Large intestine (tissue), 3 donors: ENCODE data around the gene AFDN. TPM values are rescaled to one million over a fixed set of nuclear protein-coding genes. Genes with fewer than 3 reads are reported as not detected.

Experiments
- DNase-seq, 2 donors: peaks; one replicate each; pipeline versions ENCODE4 v3.0.0 to v3.0.0-alpha.2; 2013
- H3K27ac ChIP-seq: one replicate; pipeline ENCODE4 v1.5.1; 2013; ENCODE audit warnings: low read length
- H3K27me3 ChIP-seq: 2 replicates; pipeline ENCODE4 v1.6.1; 2013; ENCODE audit warnings: low read length; ENCODE audit not compliant: control insufficient read depth, insufficient read depth
- H3K36me3 ChIP-seq: 2 replicates; pipeline ENCODE4 v1.6.1; 2013; ENCODE audit warnings: low read length; ENCODE audit not compliant: control insufficient read depth, insufficient read depth
- H3K4me1 ChIP-seq: one replicate; pipeline ENCODE4 v1.6.1; 2013; ENCODE audit warnings: low read length; ENCODE audit not compliant: control insufficient read depth, insufficient read depth
- H3K4me3 ChIP-seq: one replicate; pipeline ENCODE4 v1.5.1; 2013; ENCODE audit warnings: low read length
- H3K9me3 ChIP-seq: one replicate; pipeline ENCODE4 v1.6.1; 2013; ENCODE audit warnings: mild to moderate bottlenecking, low read depth, low read length, moderate library complexity; ENCODE audit not compliant: control insufficient read depth
- WGBS: methylation state at CpG from one replicate; pipeline ENCODE4 v1.1.5; 2013; ENCODE audit warnings: low lambda C conversion rate; ENCODE audit not compliant: insufficient coverage; 5-methylcytosine and 5-hydroxymethylcytosine counted together
- polyA plus RNA-seq: library from polyadenylated mRNA; unstranded; fragments of 120-200 nt; gene quantifications from one replicate; pipeline ENCODE4 v1.2.1, GENCODE V29; 2013

Gene AFDN
- polyA plus RNA-seq, 1 donor = 194 TPM

- no peak for DNase-seq
- Histone ChIP-seq H3K27me3 (no peaks in the 10 kb centered on the region), H3K4me1 (no peaks in the 10 kb centered on the region), H3K9me3 (peaks cover 32% of the 10 kb centered on the region), H3K27ac (no peak overlapping the region), H3K36me3 (no peaks in the 10 kb centered on the region), H3K4me3 (no peak overlapping the region)
- WGBS = no CpG with 5 or more reads among the region's 5 CpGs
These were observed 161.4 kb downstream of the AFDN start for GRCh38 chr6:167988154-167988495.

DNA sequence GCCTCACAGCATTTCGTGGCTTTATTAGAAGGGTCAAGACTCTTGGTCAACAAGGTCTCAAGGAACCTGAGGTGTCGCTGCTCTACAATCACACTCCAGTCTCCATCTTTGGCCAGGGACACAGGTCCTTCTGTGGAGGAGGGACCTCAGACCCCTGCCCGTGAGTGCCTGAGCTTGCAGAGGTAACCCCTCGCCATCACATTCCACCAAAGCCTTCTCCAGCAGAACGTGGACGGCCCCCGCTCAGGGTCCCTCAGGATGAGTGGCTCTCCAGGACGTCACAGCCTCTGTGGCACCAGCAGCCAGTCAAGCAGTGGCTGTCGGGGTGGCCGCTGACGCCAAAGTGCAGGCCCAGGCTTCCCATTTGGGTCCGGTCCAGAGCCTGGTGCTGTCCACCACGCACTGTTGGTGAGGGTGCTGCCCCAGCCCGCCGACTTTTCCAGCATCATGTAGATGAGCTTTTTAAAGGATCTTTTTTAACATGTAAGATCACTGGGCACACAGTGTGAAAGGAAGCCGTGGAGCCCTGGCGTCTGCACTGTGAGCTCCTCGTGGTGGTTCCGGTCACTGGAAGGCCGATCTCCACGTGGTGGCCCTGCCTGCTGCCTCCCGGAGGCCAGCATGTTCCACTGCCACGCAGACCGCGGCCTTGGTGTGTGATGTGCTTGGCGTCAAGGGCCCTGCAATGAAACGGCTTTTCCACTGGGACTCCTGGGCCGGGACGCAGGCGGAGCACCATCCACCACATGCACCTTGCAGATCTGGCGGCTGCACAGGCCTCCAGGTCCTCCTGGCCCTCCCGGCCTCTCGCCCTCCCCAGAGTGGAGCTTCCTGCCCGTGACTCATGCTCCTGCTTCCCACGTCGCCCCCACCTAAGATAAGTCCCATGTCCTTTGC is 162.5 kb downstream of the AFDN start:
- Histone ChIP-seq H3K4me3 (no peak overlapping the region), H3K9me3 (peaks cover 32% of the 10 kb centered on the region), H3K36me3 (no peaks in the 10 kb centered on the region), H3K4me1 (no peaks in the 10 kb centered on the region), H3K27me3 (no peaks in the 10 kb centered on the region), H3K27ac (no peak overlapping the region)
- no peak for DNase-seq
- no CpG with 5 or more reads among the region's 36 CpGs for WGBS

- Histone ChIP-seq H3K4me1 (no peaks in the 10 kb centered on the region), H3K36me3 (no peaks in the 10 kb centered on the region), H3K9me3 (peaks cover 32% of the 10 kb centered on the region), H3K27me3 (no peaks in the 10 kb centered on the region), H3K4me3 (no peak overlapping the region), H3K27ac (no peak overlapping the region)
- 84% methylated on average over 14 of the region's 75 CpGs for WGBS
- DNase-seq = no peak
These were observed 163.6 kb downstream of the AFDN start for GRCh38 chr6:167990016-167990945.

DNA sequence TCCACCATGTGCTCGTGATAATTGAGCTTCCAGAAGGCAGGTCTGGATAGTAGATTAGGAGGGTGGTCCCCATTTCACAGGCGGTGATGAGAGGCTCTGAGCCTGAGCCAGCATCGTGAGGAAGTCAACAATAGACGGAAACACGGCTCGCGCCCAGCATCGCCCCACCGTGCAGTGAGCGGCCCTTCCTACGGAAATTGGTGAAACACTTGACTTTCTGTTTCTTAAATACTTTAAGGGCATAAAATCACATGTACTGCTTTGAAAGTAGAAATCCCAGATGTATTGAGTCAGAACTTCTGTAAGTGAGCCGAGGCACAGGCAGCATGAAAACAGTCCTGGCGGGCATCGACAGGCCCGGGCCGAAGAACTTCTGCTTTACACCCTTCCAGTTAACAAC is 166.5 kb downstream of the AFDN start:
- no CpG with 5 or more reads among the region's 16 CpGs for WGBS
- no peaks in the 10 kb centered on the region for H3K27me3 ChIP-seq
- peaks cover 19% of the 10 kb centered on the region for H3K9me3 ChIP-seq
- no peak overlapping the region for H3K4me3 ChIP-seq
- no peak overlapping the region for H3K27ac ChIP-seq
- no peak for DNase-seq
- H3K4me1 ChIP-seq = no peaks in the 10 kb centered on the region
- H3K36me3 ChIP-seq = no peaks in the 10 kb centered on the region

- no peaks in the 10 kb centered on the region for H3K27me3 ChIP-seq
- H3K9me3 ChIP-seq = peaks cover 19% of the 10 kb centered on the region
- H3K4me1 ChIP-seq = no peaks in the 10 kb centered on the region
- H3K36me3 ChIP-seq = no peaks in the 10 kb centered on the region
- H3K4me3 ChIP-seq = no peak overlapping the region
- no peak overlapping the region for H3K27ac ChIP-seq
- WGBS = 100% methylated on average over 1 of the region's 11 CpGs
- no peak for DNase-seq
These were observed 167.1 kb downstream of the AFDN start for GRCh38 chr6:167993831-167994230.

GRCh38 chr6:167995302-167995701 is 168.6 kb downstream of the AFDN start:
- H3K36me3 ChIP-seq = no peaks in the 10 kb centered on the region
- no CpG with 5 or more reads among the region's 12 CpGs for WGBS
- no peaks in the 10 kb centered on the region for H3K27me3 ChIP-seq

GRCh38 chr6:167995731-167996151 is 169.0 kb downstream of the AFDN start:
- no peaks in the 10 kb centered on the region for H3K4me1 ChIP-seq
- WGBS = no CpG with 5 or more reads among the region's 22 CpGs
- H3K27ac ChIP-seq = no peak overlapping the region
- no peak for DNase-seq
- H3K27me3 ChIP-seq = no peaks in the 10 kb centered on the region
- no peaks in the 10 kb centered on the region for H3K36me3 ChIP-seq
- no peak overlapping the region for H3K4me3 ChIP-seq
- H3K9me3 ChIP-seq = peaks cover under 1% of the 10 kb centered on the region

More at GRCh38 chr6:167995302-167995701, 168.6 kb downstream of the AFDN start:
- H3K4me1 ChIP-seq = no peaks in the 10 kb centered on the region
- H3K4me3 ChIP-seq = no peak overlapping the region
- H3K27ac ChIP-seq = no peak overlapping the region
- peaks cover 5% of the 10 kb centered on the region for H3K9me3 ChIP-seq
- no peak for DNase-seq

- no peak overlapping the region for H3K27ac ChIP-seq
- no peaks in the 10 kb centered on the region for H3K27me3 ChIP-seq
- H3K9me3 ChIP-seq = no peaks in the 10 kb centered on the region
- no CpG with 5 or more reads among the region's 43 CpGs for WGBS
- no peak overlapping the region for H3K4me3 ChIP-seq
- no peaks in the 10 kb centered on the region for H3K36me3 ChIP-seq
- no peak for DNase-seq
- no peaks in the 10 kb centered on the region for H3K4me1 ChIP-seq
These were observed 169.9 kb downstream of the AFDN start for GRCh38 chr6:167996424-167997199.

DNA sequence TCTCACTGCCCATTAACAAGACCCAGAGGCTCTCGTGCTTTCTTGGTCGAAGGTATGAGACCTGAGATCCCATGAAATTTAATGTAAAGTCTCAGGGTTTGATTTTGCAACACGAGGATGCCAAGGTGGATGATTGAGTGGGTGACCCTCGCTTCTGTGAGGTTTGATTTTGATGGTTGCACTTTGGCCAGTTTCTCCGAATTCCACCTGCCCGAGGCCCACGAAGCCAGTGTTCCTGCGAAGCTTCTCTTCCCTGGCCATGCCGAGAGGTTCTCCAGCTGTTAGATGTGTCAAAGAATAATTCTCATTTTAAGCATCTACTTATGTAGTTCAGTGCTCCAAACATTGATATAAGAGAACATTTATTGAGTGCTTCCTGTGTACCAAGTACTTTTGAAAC is 170.9 kb downstream of the AFDN start, which contains the start of gene KIF25:
Gene KIF25, plus strand, starts transcription at position 30 of the 400 bp plus-strand sequence. CDS start 31,915 bp downstream, outside the sequence.
- Histone ChIP-seq H3K9me3 (no peaks in the 10 kb centered on the region), H3K4me1 (no peaks in the 10 kb centered on the region), H3K27me3 (no peaks in the 10 kb centered on the region), H3K36me3 (no peaks in the 10 kb centered on the region), H3K27ac (no peak within 1 kb of the TSS), H3K4me3 (no peak within 1 kb of the TSS)
- no peak for DNase-seq
- WGBS = no CpG with 5 or more reads among the region's 9 CpGs

- WGBS = 83% methylated on average over 1 of the region's 5 CpGs
- H3K4me3 ChIP-seq = no peak overlapping the region
- DNase-seq = no peak
- no peaks in the 10 kb centered on the region for H3K9me3 ChIP-seq
- H3K4me1 ChIP-seq = no peaks in the 10 kb centered on the region
- H3K36me3 ChIP-seq = no peaks in the 10 kb centered on the region
- no peaks in the 10 kb centered on the region for H3K27me3 ChIP-seq
- no peak overlapping the region for H3K27ac ChIP-seq
These were observed 171.5 kb downstream of the AFDN start for GRCh38 chr6:167998215-167998614.
